ENCODE measurements around the gene FDXACB1.
"Not testable (repeated sequence)": the region's sequence is repeated elsewhere in the genome, so short reads cannot be mapped to it uniquely, and the experiment has no call there.

Gene FDXACB1

GRCh38 chr11:111908639-111909305 lies 29.8 kb upstream of the FDXACB1 start:
- no peak for DNase-seq

DNA sequence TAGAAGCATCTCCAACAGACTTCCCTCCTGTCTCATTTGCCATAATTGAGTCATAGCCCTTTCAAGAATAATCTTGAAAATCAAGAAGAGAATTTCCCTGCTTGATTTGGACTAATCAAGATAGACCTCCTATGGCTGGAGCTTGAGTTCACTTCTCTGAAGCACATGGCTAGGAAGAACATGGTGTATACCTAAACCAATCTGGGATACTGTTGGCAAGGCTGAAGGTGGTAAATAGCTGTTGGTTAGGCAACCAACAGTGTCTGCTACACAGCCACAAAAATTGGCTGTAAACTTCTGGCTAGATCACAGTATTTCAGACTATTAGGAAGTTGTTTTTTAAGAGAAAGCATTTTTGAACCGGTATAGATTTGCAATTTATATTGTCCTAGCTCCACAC lies 27.7 kb upstream of the FDXACB1 start:
- no peak for DNase-seq

- no peak for DNase-seq
Measured at GRCh38 chr11:111905411-111905810, 26.4 kb upstream of the FDXACB1 start.

DNA sequence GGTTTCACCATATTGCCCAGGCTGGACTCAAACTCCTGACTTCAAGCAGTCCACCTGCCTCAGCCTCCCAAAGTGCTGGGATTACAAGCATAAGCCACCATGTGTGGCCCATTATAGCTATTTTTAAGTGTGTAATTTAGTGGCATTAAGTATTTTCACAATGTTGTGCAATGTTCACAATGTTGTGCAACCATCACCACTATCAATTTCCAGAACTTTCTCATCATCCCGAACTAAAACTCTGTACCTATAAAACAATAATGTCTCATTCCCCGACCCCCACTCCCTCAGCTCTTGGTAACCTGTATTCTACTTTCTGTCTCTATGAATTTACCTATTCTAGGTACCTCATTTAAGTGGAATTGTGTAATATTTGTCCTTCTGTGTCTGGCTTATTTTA lies 7.9 kb upstream of the FDXACB1 start:
- DNase-seq, result no peak

DNA sequence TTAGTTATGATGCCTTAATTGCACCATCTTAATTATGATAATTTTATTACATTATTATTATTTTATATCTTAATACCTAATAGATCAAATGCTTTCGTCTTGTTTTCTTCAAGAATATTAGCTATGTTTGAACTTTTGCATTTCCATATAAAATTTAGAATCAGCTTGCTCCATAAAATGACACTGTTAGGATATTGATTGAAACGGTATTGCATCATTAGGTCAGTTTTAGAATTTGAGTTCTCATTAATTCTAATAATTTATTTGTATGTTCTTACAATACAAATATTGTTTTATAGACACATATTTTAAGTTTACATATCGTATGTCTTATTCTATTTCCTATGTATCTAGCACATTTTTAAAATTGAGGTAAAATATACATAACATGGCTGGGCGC lies 7.1 kb upstream of the FDXACB1 start:
- no peak for DNase-seq

- not testable (repeated sequence) for DNase-seq
Measured at GRCh38 chr11:111885053-111885452, 6.1 kb upstream of the FDXACB1 start.

- DNase-seq, result no peak
Measured at GRCh38 chr11:111882202-111882601, 3.2 kb upstream of the FDXACB1 start.

GRCh38 chr11:111879637-111879960 lies 634 bp upstream of the FDXACB1 start:
- no peak for DNase-seq

DNA sequence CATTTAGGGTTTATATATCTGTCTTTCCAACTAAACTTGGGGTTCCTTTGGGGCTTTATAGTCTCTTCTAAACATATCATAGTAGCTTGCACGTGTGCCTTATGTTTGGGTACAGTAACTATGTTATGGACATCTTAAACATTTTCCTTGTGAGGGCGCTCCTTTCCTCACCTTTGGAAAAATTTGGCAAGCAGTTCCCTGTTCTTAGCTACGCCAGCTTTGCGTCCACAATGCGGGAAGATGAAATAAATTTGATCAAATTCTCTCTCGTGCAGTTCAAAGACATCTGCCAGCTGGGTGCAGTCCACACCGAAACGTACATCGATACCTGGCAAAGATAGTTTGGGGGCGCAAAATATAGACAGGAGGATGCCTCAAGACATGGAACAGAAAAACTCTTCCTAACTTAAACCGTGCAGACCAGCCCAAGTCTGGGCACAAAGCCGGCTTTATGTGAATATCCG lies 548 bp downstream of the FDXACB1 start:
- no peak for DNase-seq

DNA sequence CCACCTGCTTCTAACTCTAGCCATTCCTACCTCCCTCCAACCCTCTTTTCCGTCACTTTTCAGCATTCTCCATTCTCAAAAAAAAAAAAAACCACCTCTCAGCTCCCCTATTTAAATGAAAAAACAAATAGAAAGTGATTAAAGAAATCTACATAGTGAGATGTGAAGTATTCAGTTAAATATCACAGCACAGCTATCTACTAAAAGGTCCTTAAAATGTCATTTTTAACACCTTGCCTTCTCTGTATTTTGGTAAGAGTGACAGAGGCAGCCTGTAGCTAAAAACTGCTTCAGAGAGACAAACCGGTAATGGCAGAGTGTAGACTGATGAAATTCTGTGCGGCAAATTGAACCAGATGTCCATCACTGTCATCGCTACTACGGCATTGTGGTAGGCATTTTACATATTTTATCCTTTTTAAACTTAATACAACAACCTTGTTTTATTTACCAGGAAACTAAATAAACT lies 7.2 kb downstream of the FDXACB1 start:
- DNase-seq, result no peak

GRCh38 chr11:111870886-111871692 lies 7.9 kb downstream of the FDXACB1 start, which contains the start of gene ALG9:
Gene ALG9, minus strand, starts transcription at chr11:111871581. Its CDS starts 99 bp downstream, at chr11:111871482.
- DNase-seq, result peak; percentile 19

DNA sequence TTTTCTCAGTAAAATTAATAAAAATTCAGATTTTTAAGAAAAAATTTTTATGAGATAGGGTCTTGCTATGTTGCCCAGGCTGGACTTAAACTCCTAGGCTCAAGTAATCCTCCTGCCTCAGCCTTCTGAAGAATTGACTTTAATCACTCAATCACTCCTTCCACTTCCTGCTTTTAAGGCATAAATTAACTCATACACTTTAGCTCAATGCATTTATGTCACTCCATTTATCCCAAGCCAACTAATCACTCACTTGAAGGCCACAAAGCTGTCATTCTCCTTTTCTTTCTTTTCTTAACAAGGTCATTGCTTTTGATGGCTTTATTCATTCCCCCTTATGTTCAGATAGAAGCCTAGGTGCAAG lies 8.5 kb downstream of the FDXACB1 start:
- DNase-seq, result no peak

DNA sequence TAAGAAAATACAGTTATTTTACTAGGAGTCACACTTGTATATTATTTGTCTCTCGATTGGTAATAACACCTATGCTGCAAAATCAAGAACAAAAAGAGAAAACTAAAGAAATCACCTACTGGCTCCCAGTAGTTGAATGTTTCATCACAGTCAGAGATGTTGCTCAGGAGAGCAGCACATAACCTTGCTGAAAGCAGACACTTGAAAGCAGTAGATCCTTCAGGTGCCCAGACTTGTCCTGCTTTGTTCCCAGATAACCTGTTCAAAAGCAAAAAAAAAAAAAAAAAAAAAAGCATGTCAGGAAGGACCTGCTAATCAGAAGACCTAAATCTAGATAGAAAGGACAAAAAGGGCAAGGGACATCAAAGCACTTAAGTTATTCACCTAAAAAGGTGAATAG lies 8.9 kb downstream of the FDXACB1 start:
- DNase-seq, result no peak

- DNase-seq, result no peak
Measured at GRCh38 chr11:111860257-111860656, 18.7 kb downstream of the FDXACB1 start.

GRCh38 chr11:111855506-111855905 lies 23.5 kb downstream of the FDXACB1 start:
- no peak for DNase-seq

DNA sequence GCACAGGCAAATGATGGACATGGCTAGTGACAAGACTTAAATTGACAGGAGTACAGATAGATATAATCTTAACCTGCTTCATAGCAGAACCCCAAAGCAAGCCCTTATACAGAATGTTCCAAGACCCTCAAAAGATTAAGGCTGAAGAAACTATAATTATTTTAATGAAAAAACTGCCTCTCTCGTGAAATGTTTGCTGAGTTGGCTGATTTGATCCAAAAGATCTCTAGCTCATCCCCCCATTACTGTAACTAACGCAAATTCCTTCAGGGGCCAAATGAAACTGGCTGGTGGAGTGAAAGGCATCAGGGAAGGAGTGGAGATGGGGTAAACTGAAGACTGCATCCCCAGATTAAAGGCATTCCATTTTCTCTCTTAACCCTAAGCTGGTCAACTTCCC lies 26.9 kb downstream of the FDXACB1 start:
- DNase-seq, result no peak

DNA sequence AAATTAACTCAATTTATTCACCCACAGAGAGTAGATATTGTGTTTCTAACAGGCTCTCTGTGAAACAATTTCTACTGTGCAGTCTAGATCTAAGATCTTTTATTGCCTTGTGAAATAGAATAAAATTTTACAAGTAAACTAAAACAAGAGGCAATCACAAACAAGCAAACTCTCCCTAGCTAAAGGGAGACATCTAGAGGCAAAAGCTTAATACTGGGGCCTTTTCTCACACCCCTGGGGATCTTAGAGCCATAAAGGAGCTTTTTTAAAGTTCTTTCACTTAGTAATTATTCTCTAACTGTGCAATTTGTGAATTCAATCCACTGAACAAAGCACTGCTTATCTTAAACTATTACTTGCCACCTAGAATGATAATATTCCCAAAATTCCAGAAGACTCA lies 27.3 kb downstream of the FDXACB1 start:
- DNase-seq, result no peak

DNA sequence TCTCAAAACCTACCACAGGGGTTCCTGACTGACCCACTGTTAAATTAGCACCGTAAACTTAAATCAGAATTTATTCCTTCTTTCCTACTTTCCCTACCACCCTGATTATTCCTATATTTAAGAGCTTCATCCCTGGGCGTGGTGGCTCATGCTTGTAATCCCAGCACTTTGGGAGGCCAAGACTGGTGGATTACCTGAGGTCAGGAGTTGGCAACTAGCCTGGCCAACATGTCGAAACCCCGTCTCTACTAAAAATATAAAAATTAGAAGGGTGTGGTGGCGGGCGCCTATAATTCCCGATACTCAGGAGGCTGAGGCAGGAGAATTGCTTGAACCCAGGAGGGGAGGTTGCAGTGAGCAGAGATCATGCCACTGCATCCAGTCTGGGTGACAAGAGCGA lies 27.9 kb downstream of the FDXACB1 start:
- DNase-seq, result no peak

DNA sequence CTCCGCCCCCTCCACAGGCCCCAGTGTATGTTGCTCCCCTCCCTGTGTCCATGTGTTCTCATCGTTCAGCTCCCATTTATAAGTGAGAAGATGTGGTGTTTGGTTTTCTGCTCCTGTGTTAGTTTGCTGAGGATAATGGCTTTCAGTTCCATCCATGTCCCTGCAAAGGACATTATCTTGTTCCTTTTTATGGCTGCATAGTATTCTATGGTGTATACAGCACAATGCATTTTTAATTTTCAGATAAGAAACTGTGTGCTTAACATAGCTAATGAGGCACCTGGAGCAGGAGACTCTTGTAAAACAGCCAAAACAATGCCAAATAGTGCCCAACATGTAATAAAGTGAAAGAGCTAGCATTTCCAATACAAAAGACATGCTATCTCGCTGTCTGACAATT lies 29.3 kb downstream of the FDXACB1 start:
- no peak for DNase-seq

DNA sequence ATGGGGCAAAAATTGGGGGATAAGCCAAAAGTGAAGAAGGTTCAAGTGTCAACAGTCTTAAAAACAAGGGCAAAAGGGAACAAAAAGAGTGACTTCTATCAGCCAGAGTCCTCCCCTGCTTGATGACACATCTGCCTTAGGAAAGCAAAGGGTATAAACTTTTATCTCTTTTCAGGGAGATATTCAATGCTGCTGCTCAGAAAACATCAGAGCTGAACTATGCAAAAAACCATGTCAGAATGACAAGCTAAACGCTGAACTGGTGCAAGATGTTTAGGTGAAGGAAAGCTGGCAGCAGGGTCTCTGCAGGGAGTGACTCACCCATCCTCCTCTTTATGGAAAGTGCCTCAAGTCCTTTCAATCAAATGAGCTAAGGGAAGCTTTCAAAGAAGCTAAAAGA lies 32.3 kb downstream of the FDXACB1 start:
- no peak for DNase-seq

GRCh38 chr11:111846063-111846462 lies 32.9 kb downstream of the FDXACB1 start:
- DNase-seq, result no peak

DNA sequence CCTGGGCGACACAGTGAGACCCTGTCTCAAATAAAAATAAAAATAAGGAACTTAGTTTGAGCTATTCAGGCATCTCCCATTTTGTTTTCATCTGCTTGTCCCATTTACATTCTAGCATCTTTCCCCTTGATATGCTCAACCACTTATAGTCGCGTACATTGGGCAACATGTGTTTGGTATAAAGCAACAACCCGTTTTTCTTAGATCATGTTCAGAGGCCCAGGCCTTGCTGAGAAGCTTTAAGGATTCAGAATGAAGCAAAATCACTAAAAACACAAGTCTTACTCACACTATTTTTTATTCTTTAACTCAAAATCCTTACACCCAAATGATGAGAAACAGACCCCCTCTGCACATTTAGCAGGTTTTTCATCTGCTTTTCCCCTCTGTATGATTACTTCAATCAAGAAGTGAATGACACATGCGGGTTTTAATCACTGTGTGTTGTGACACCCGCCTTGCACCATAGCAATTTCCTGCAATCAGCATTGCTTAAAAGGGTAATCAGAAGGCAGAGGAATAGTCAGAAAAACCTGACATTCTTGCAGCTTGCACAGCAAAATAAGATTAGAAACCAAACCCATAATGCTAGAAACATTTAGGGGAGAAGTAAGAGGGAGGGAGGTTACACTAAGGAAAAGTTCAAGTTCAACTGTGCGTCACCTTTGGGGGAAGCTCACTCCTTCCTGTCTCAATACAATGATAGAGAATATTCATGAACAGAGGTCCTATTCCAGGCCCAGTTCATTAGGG lies 33.5 kb downstream of the FDXACB1 start:
- no peak for DNase-seq

GRCh38 chr11:111843661-111844060 lies 35.3 kb downstream of the FDXACB1 start:
- no peak for DNase-seq
